Stimulated activated CD4-positive, alpha-beta T cell treated with anti-CD3 and anti-CD28 coated beads, Interleukin-2, amount 100 ng/mL, for 24 hours (primary cell): ENCODE results near the gene GPR62.

Experiments used
- DNase-seq, 2 donors: peaks; one replicate each; pipeline ENCODE4 v3.0.0-alpha.2; 2020

The GPR62 gene

GRCh38 chr3:51938780-51939425, 16.3 kb upstream of the GPR62 start:
- no peak for DNase-seq

DNA sequence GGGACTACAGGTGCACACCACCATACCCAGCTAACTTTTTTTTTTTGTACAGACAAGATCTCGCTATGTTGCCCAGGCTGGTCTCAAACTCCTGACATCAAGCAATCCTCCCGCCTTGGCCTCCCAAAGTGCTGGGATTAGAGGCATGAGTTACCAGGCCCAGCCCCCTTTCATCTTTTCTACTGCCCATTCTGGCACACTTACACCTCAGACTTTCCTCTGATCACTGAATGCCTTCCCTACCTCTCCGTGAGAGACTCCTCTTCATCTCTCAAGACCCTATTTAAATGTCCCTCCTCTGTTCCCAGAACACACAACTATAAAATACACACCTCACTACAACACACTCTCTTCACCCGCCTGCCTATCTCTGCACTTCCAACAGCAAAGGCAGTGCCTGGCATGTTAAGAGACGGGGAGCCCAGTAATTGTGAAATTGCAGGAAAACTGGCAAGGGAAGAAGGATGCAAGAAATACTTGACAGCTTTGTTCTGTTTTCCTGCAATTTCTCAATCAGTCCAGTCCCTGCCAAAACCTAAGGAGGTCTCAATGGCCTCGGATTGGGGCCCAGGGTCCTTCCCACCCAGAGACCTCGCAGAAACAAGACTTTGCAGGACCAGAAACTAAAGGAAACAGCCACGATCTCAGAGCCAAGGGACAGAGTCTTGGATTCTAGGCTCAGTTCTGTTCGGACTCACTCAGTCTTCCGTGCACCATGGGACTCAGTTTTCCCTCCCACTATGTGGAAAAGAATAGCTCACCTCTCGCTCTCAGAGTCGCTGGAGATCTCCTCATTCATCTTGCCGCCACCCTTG, 14.3 kb upstream of the GPR62 start:
- peak in 1 of 2 donors; percentile 19 for DNase-seq

DNA sequence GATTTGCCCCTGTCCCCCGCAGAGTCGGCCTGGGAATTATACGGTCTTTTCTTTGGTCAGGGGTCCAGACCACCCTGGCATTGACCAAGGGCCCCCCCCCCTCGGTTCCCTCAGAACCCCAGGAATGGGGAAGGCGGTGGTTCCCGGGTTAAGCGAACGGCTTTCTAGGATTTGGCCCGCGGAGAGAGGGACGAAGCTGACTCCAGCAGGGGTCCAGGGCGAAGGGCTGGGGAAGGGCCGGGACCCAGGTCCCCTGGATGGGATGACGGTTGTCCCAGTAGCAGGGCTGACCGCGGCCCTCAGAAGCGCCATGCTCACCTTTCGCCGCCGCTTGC, 13.8 kb upstream of the GPR62 start:
- no peak for DNase-seq

DNA sequence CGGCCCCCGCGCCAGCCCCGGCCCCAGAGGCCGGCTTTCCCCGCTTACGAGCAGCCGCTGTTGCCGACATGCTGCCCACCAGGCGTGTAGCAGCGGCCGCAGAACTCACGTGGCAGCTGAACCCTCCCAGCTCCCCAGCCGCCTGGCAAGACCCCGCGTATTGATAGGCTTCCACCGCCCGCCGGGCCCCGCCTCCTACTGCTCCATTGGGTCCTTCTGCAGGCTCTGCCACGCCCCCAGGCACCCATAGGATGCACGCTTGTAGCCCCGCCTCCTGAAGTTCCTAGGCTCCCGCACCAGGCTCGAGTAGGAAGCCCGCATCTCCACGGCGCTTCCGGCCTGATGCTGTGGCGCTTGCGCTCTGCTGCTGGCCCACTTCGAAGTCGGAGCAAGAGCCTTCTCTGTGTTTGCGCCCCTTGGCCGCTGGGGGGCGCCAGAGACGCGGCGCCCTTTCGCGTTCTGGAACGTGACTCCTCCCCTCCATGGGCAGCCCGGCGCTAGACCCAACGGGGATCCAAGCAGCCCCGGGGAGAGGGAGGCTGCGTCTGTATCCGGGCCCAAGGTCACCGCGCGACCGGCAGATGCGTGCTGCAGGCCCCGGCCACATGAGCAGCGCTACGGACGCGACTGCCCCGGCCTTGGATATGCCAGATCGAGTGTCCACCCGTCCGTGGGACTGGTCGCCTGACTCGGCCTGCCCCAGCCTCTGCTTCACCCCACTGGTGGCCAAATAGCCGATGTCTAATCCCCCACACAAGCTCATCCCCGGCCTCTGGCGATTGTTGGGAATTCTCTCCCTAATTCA, 13.2 kb upstream of the GPR62 start, which contains the start of the genes PARP3 and RRP9:
PARP3 (plus strand) TSS at position 566 of the 805 bp plus-strand sequence. CDS start 993 bp downstream, outside the sequence.
RRP9 (minus strand) TSS at position 107 of the 805 bp plus-strand sequence; CDS start at position 70, 37 bp downstream.
- peak; percentile 100 for DNase-seq

- peak; percentile 66 to 70 for DNase-seq
Measured at GRCh38 chr3:51942603-51943450, 12.4 kb upstream of the GPR62 start.

DNA sequence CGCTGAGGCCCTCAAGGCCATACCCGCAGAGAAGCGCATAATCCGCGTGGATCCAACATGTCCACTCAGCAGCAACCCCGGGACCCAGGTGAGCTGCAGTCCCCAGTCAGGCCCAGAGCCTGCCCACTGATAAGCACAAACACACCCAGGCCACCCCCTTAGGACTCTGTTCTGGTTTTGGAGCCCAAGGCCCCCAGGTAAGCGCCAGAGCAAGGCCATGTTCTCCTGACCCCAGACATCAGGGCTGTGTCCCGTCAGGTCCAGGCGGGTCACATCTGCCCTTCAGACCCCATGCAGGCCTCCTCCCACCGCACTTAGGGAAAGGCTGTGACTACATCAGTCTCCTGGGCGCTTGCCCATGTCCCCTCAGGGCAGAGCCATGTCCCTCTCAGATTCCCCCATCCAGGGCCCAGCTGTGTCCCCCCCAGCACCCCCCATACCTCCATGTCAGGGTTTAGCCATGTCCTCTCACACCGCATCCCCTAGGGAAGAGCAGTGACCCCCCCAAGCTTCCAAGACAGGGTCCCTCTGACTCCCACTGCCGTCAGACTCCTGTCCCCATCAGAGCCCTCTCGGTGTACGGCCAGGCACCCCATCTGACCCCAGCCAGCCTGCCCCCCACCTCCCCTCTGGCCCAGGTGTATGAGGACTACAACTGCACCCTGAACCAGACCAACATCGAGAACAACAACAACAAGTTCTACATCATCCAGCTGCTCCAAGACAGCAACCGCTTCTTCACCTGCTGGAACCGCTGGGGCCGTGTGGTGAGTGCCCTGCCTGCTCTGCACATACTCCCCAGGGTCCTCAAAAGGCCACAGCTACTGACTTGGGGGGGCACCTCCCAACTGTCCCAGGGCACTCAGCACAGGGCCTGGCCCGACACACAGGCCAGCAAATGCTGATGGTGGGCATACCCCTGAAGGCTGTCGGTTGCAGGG, 11.5 kb upstream of the GPR62 start:
- no peak for DNase-seq

DNA sequence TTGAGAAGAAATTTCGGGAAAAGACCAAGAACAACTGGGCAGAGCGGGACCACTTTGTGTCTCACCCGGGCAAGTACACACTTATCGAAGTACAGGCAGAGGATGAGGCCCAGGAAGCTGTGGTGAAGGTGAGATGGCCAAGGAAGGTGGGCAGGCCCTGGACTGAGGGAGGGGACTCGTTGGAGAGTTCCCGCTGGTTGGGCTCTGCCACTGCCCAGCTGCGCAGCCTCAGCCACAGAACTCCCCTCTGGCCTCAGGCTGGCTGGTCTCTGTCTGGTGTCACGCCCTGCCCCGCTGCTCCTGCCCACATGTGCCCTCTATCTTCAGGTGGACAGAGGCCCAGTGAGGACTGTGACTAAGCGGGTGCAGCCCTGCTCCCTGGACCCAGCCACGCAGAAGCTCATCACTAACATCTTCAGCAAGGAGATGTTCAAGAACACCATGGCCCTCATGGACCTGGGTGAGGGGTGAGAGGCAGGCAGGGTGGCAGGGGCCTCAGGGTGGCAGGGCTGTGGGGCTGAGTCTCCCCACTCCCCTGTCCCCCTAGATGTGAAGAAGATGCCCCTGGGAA, 10.6 kb upstream of the GPR62 start:
- no peak for DNase-seq

DNA sequence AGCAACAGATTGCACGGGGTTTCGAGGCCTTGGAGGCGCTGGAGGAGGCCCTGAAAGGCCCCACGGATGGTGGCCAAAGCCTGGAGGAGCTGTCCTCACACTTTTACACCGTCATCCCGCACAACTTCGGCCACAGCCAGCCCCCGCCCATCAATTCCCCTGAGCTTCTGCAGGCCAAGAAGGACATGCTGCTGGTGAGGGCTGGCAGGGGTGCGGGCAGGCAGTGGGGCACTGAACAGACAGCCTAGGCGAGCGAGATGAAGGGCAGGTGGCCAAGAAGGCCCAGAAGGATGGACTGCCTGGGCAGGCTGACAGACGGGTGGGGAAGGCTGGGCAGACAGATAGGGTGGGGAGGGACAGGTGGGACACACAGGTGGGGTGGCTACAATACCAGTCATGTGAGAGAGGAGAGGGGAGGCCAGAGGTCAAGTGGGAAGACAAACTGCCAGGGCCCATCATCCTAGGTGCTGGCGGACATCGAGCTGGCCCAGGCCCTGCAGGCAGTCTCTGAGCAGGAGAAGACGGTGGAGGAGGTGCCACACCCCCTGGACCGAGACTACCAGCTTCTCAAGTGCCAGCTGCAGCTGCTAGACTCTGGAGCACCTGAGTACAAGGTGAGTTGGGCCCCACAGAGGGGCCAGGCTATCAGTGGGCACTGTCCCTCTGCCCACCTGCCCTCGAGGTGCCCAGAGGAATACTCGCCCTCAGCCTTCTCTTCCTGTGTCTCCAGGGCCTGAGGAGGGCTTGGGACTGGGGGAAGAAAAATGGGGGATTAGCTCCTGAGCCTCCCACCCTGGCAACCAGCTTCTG, 9.9 kb upstream of the GPR62 start:
- no peak for DNase-seq

- no peak for DNase-seq
Measured at GRCh38 chr3:51945926-51946705, 9.1 kb upstream of the GPR62 start.

DNA sequence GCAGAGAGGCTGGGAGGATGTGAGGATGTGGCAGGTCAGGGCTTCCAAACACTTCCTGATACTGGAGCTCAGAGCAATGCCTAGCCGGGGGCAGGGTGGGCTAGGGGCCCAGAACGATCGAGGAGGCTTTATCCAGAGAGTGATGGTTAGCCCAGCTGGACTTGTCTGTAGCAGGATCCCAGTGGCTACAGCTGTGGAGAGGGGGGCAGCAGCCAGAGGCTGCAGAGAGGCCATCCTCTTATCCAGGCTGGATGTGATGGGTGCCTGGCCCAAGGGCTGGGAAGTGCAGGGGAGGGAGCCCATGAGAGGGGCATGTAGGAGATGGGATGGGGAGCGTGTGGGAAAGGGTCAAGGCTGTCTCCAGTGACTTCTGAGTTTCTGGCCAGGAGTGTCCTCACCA, 8.4 kb upstream of the GPR62 start:
- no peak for DNase-seq

- DNase-seq: no peak
Measured at GRCh38 chr3:51947215-51947900, 7.8 kb upstream of the GPR62 start.

- no peak for DNase-seq
Measured at GRCh38 chr3:51948016-51948580, 7.1 kb upstream of the GPR62 start.

DNA sequence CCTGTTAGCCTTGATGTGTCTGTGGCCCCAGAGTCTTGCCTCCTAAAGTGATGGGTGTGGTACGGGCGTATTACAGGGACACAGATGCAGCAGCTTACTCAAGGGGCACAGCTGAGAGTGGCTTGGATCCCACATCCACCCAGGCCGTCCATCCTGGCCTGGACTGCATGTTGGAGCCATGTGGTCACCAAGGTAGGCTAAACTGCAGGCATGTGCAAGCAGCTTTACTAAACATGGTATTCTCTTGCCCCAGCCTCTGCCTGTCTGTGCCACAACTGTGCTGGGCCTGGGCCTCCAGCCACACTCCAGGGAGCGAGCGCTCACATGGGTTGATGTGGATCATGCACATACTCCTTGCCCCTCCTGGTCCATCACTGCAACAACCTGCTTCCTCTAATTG, 6.1 kb upstream of the GPR62 start:
- no peak for DNase-seq

- DNase-seq: no peak
Measured at GRCh38 chr3:51950899-51951298, 4.3 kb upstream of the GPR62 start.

DNA sequence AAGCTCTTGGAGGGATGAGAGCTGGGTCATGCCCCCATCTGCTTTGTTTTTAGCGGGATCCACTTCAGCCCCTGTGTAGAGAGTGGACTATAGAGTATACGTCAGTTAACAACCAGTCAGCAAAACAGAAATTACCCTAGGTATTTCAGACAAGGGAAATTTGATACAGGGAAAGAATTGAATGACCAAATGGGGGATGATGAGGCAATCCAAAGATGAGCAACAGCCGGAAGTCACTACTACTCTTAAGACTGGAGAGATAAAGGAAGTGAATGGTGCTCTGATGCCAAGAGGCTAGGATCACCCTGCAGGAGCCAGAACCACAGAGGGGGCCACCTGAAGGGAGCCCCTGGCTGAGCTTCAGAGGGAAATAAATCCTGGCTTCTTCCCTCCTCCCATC, 1.7 kb upstream of the GPR62 start:
- DNase-seq: no peak

- no peak for DNase-seq
Measured at GRCh38 chr3:51954105-51954504, 1.1 kb upstream of the GPR62 start.

GRCh38 chr3:51954713-51955112, 468 bp upstream of the GPR62 start:
- no peak for DNase-seq
